T-cell (primary cell): ENCODE data around the gene POMGNT2. TPM values are rescaled to one million over a fixed set of nuclear protein-coding genes. Genes with fewer than 3 reads are reported as not detected.

Experiments
- ATAC-seq, 4 experiments: fragments of 200-7000 bp in 3 of 4; fragments of 150-1000 bp in 1 of 4; cut with Tn5 transposase; replicated peaks in 1 of 4; 1 replicate in 3 of 4; 2 replicates in 1 of 4; pipeline ENCODE4 v1.10.0; 2021; ENCODE audit warnings: moderate library complexity in 3 of 4, mild to moderate bottlenecking in 2 of 4, moderate number of reproducible peaks in 1 of 4
- CTCF ChIA-PET, 2 donors: fragments of 300-600 bp; sonication (Branson Sonifier 250); formaldehyde crosslinking; loops; one replicate each; lab custom pipeline; 2022; ENCODE audit warnings: antibody characterized with exemption in 2 of 2; lab: Charles Lee
- POLR2A ChIA-PET, 2 donors: fragments of 300-600 bp; sonication (Branson Sonifier 250); formaldehyde crosslinking; loops; one replicate each; lab custom pipeline; 2022; ENCODE audit warnings: antibody characterized with exemption in 2 of 2; lab: Charles Lee
- DNase-seq, 35 experiments: peaks; one replicate each; pipeline versions ENCODE4 v3.0.0 to v3.0.0-alpha.2; 2013 to 2023
- H3K27ac ChIP-seq: one replicate; pipeline ENCODE4 v1.5.1; 2013; ENCODE audit warnings: low read length
- H3K27me3 ChIP-seq, 2 experiments: replicated peaks in 1 of 2; 1 replicate in 1 of 2; 2 replicates in 1 of 2; pipeline versions ENCODE4 v1.6.1 to v1.7.0; 2013; ENCODE audit warnings: low read length in 1 of 2, mixed read lengths in 1 of 2; ENCODE audit not compliant: control insufficient read depth in 2 of 2, insufficient read depth in 2 of 2; ENCODE audit errors: extremely low read depth in 1 of 2
- H3K36me3 ChIP-seq, 2 donors: 1 replicate in 1 of 2; 2 replicates in 1 of 2; pipeline versions ENCODE4 v1.6.1 to v1.7.0; 2013; ENCODE audit warnings: low read length in 1 of 2; ENCODE audit not compliant: control insufficient read depth in 2 of 2, insufficient read depth in 1 of 2; ENCODE audit errors: extremely low read depth in 1 of 2
- H3K4me1 ChIP-seq, 2 experiments: 1 replicate in 1 of 2; 2 replicates in 1 of 2; pipeline versions ENCODE4 v1.6.1 to v1.7.0; 2013; ENCODE audit warnings: low read length in 2 of 2, mixed read lengths in 1 of 2; ENCODE audit not compliant: insufficient read depth in 2 of 2, control insufficient read depth in 1 of 2; ENCODE audit errors: extremely low read depth in 1 of 2
- H3K4me3 ChIP-seq, 2 donors: 1 replicate in 1 of 2; 2 replicates in 1 of 2; pipeline versions ENCODE4 v1.5.1 to v1.7.0; 2013; ENCODE audit warnings: mild to moderate bottlenecking in 2 of 2, low read length in 1 of 2, moderate library complexity in 1 of 2; ENCODE audit not compliant: control insufficient read depth in 1 of 2; ENCODE audit errors: extremely low read depth in 1 of 2
- H3K9me3 ChIP-seq: 2 replicates; pipeline ENCODE4 v1.7.0; 2013
- H3K27ac Mint-ChIP-seq, 2 donors: one replicate each; pipeline ENCODE4 v1.8.0; 2020 to 2021; ENCODE audit warnings: mild to moderate bottlenecking in 2 of 2, mixed read lengths in 2 of 2
- H3K27me3 Mint-ChIP-seq, 2 donors: one replicate each; pipeline ENCODE4 v1.8.0; 2021 to 2022; ENCODE audit warnings: mixed read lengths in 2 of 2
- H3K36me3 Mint-ChIP-seq: one replicate; pipeline ENCODE4 v1.8.0; 2021; ENCODE audit warnings: mixed read lengths
- H3K4me1 Mint-ChIP-seq, 3 donors: one replicate each; pipeline ENCODE4 v1.8.0; 2020 to 2022; ENCODE audit warnings: mixed read lengths in 3 of 3, mild to moderate bottlenecking in 1 of 3
- H3K4me3 Mint-ChIP-seq, 3 donors: one replicate each; pipeline ENCODE4 v1.8.0; 2020 to 2022; ENCODE audit warnings: mild to moderate bottlenecking in 3 of 3, mixed read lengths in 3 of 3, moderate library complexity in 3 of 3
- H3K9me3 Mint-ChIP-seq, 3 donors: one replicate each; pipeline ENCODE4 v1.8.0; 2020 to 2022; ENCODE audit warnings: mixed read lengths in 3 of 3
- WGBS: methylation state at CpG from one replicate; pipeline ENCODE4 v1.1.5; 2013; ENCODE audit warnings: missing lambda C conversion rate; ENCODE audit not compliant: insufficient coverage; 5-methylcytosine and 5-hydroxymethylcytosine counted together
- total RNA-seq, 35 experiments: library from RNA in 6 of 35; stranded (reverse) in 6 of 35; fragments of 120-200 nt in 1 of 35; gene quantifications; one replicate each; pipeline versions ENCODE4 v1.2.1 to v1.2.4 and lab custom pipeline; 2013 to 2026

The POMGNT2 gene
- total RNA-seq, 5 donors from 2014 or later (not counting 1 experiment from before 2014, with no cell fraction given), result 4.6 to 6.3 (median 5.6) TPM

DNA sequence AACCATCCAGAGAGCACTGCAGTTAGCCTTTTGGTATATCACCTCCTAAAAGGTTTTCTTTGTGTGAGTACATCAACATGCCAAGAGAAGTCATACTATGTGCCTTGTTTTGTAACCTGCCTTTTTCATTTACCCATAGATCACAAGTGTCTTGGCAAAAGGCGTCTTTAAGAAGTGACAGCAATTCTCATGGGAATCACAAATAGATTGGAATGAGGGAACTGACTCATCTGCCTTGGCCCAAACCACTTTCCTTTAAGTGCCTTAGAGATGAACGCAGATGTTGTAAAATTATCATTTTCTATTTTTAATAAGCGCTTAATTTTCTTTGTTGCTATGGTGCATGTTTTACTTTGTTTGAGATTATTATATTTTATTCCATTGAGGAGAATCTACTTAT is 20.7 kb upstream of the POMGNT2 start:
- no peak for DNase-seq
- Mint-ChIP-seq H3K4me3 (no peak overlapping the region), H3K27me3 (peaks cover 4 to 6% of the 10 kb centered on the region in 2 donors), H3K27ac (no peak overlapping the region), H3K36me3 (peaks cover 4% of the 10 kb centered on the region), H3K9me3 (peaks cover 0 to 21% (median 9%) of the 10 kb centered on the region in 3 donors), H3K4me1 (no peaks in the 10 kb centered on the region)
- POLR2A ChIA-PET, result no interaction called here
- no CpG with 5 or more reads among the region's 3 CpGs for WGBS
- Histone ChIP-seq H3K27ac (no peak overlapping the region), H3K4me3 (no peak overlapping the region), H3K27me3 (peaks cover 0 to 3% of the 10 kb centered on the region in 2 experiments), H3K9me3 (no peaks in the 10 kb centered on the region), H3K4me1 (no peaks in the 10 kb centered on the region), H3K36me3 (no peaks in the 10 kb centered on the region)
- no peak for ATAC-seq
- CTCF ChIA-PET, result no interaction called here

DNA sequence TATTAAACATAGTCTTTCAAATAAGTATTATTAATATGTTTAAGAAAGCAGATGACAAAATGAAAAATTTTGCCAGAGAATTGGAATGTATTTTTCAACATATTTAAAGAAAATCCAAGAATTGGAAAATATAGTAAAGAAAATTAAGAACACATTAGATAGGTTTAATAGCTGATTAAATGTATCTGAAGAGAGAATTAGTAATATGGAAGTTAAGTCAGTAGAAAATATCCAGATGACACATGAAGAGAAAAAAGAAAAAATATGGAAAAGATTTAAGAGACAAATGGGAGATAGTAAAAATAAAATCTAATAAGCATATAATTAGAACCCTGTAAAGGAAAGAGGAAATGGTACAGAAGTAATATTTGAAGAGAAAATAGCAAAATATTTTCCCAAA is 18.0 kb upstream of the POMGNT2 start:
- Histone ChIP-seq H3K4me3 (no peak overlapping the region), H3K36me3 (no peaks in the 10 kb centered on the region), H3K4me1 (no peaks in the 10 kb centered on the region), H3K27ac (no peak overlapping the region), H3K27me3 (no peaks in the 10 kb centered on the region), H3K9me3 (no peaks in the 10 kb centered on the region)
- H3K4me1 Mint-ChIP-seq, result peaks cover 0 to 8% (median 0%) of the 10 kb centered on the region in 3 donors
- H3K4me3 Mint-ChIP-seq, result no peak overlapping the region
- peaks cover 12 to 14% of the 10 kb centered on the region in 2 donors for H3K27me3 Mint-ChIP-seq
- DNase-seq (no peak), ATAC-seq (no peak)
- H3K36me3 Mint-ChIP-seq, result peaks cover 4% of the 10 kb centered on the region
- POLR2A ChIA-PET, result no interaction called here
- H3K27ac Mint-ChIP-seq, result no peak overlapping the region
- H3K9me3 Mint-ChIP-seq, result peaks cover 0 to 21% (median 9%) of the 10 kb centered on the region in 3 donors
- CTCF ChIA-PET, result no interaction called here

DNA sequence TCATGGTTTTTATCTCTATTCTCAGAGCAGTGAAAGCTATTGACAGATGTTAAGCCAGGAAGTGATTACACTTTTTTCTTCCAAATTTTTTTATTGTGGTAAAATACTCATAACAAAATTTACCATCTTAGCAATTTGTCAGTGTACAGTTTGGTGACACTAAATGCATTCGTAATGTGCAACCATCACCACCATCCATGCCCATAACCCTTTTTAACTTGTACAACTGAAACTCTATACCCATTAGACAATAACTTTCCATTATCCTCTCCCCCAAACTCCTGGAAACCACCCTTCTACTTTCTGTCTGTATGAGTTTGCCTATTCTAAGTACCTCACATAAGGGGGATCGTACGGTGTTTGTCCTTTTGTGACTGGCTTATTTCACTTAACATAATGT is 15.1 kb upstream of the POMGNT2 start:
- no peaks in the 10 kb centered on the region for H3K27me3 ChIP-seq
- Mint-ChIP-seq H3K9me3 (peaks cover 0 to 21% (median 9%) of the 10 kb centered on the region in 3 donors), H3K27me3 (peaks cover 18% of the 10 kb centered on the region in 2 donors), H3K36me3 (peaks cover 4% of the 10 kb centered on the region), H3K4me1 (peaks cover 0 to 8% (median 0%) of the 10 kb centered on the region in 3 donors), H3K4me3 (no peak overlapping the region), H3K27ac (no peak overlapping the region)
- ChIA-PET CTCF (no interaction called here), POLR2A (interaction anchor here in 1 of 2 donors (0.6 kb wide), 1 partner anchor 216 kb away, joined by 12 read pairs; no protein-coding TSS in a partner anchor)
- ATAC-seq (no peak), DNase-seq (no peak)
- 67% methylated on average over 1 of the region's 3 CpGs for WGBS
- no peak overlapping the region for H3K4me3 ChIP-seq
- H3K4me1 ChIP-seq, result no peaks in the 10 kb centered on the region
- no peak overlapping the region for H3K27ac ChIP-seq
- no peaks in the 10 kb centered on the region for H3K36me3 ChIP-seq
- H3K9me3 ChIP-seq, result no peaks in the 10 kb centered on the region

DNA sequence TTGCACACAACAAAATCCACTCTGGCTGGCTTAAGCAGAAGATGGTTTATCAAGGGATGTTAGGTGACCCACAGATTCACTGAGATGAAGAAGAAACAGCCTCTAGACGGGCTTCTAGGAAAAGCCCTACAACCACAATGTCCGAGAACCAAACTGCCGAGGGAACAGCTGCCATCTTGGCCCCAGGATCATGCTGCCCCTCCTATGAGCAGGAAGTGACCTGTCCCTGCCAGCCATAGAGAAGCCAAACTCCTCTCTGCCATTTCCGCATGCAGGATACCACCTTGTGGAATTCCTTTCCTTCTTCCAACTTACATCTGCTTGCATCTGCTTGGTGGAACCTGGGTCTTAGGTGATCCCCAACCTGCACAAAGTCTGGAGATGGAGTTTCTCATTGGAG is 11.4 kb upstream of the POMGNT2 start:
- ChIA-PET POLR2A (no interaction called here), CTCF (no interaction called here)
- Mint-ChIP-seq H3K27me3 (peaks cover 15 to 23% of the 10 kb centered on the region in 2 donors), H3K4me1 (peaks cover 0 to 8% (median 0%) of the 10 kb centered on the region in 3 donors), H3K27ac (no peak overlapping the region), H3K9me3 (no peaks in the 10 kb centered on the region), H3K36me3 (no peaks in the 10 kb centered on the region), H3K4me3 (no peak overlapping the region)
- 91% methylated on average over 3 of the region's 4 CpGs for WGBS
- H3K27me3 ChIP-seq, result no peaks in the 10 kb centered on the region
- DNase-seq, result no peak
- H3K4me3 ChIP-seq, result no peak overlapping the region
- no peak overlapping the region for H3K27ac ChIP-seq
- no peaks in the 10 kb centered on the region for H3K4me1 ChIP-seq
- no peaks in the 10 kb centered on the region for H3K9me3 ChIP-seq
- H3K36me3 ChIP-seq, result no peaks in the 10 kb centered on the region
- ATAC-seq, result no peak

DNA sequence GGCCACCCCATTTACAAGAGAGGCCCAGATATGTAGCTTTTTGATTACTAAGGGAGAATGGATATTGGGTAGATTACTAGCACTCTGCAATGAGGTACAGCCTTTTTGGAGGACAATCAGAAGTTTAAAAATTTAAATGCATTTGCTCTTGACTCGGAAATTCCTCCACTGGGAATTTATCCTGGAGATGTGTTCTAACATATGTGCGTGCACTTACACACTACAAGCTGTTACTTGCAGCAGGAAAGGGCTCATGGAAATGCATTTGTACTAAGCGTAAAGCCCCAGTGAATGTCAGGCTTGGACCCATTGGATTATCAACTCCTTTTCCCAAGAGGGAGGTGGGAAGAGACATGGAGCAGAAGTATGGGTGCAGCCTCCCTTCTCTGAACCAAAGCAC is 7.8 kb upstream of the POMGNT2 start:
- DNase-seq, result no peak
- POLR2A ChIA-PET, result interaction anchor here in 1 of 2 donors (0.6 kb wide), 1 partner anchor 91 kb away, joined by 4 read pairs; no protein-coding TSS in a partner anchor
- H3K9me3 Mint-ChIP-seq, result no peaks in the 10 kb centered on the region
- H3K27me3 Mint-ChIP-seq, result peaks cover 4 to 9% of the 10 kb centered on the region in 2 donors
- no peaks in the 10 kb centered on the region for H3K27me3 ChIP-seq
- H3K4me1 ChIP-seq, result no peaks in the 10 kb centered on the region
- ATAC-seq, result no peak
- H3K9me3 ChIP-seq, result no peaks in the 10 kb centered on the region
- CTCF ChIA-PET, result no interaction called here
- no CpG with 5 or more reads among the region's 3 CpGs for WGBS
- no peaks in the 10 kb centered on the region for H3K36me3 ChIP-seq
- no peak overlapping the region for H3K4me3 ChIP-seq
- H3K27ac ChIP-seq, result no peak overlapping the region
- H3K36me3 Mint-ChIP-seq, result no peaks in the 10 kb centered on the region
- H3K4me3 Mint-ChIP-seq, result no peak overlapping the region
- H3K4me1 Mint-ChIP-seq, result no peaks in the 10 kb centered on the region
- H3K27ac Mint-ChIP-seq, result no peak overlapping the region

DNA sequence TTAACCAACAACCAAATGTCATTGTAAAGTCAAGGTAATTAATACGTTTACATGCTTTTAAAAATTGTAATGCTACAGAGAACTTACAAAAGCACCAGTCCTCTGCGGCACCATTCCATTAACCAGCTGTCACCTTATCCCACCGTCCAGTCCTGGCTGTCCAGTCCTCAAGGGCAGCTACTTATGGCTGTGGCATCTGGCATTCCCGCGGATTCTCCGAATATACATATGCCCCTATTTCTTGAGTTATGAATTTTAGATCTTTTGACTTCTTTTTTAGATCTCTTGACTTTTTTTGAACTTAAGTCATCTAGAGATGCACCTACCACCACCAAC is 382 bp upstream of the POMGNT2 start:
- WGBS, result no CpG with 5 or more reads among the region's 6 CpGs
- Histone ChIP-seq H3K4me3 (peak overlapping the region; percentile 12 to 52), H3K27me3 (peaks cover 0 to 4% of the 10 kb centered on the region in 2 experiments), H3K9me3 (no peaks in the 10 kb centered on the region), H3K36me3 (no peaks in the 10 kb centered on the region), H3K4me1 (peaks cover 6 to 20% of the 10 kb centered on the region in 2 experiments), H3K27ac (no peak overlapping the region)
- Mint-ChIP-seq H3K36me3 (no peaks in the 10 kb centered on the region), H3K27ac (peak overlapping the region in 1 of 2 donors; percentile 73), H3K4me3 (peak overlapping the region; percentile 74 to 78 (median 78)), H3K27me3 (peaks cover 0 to 1% of the 10 kb centered on the region in 2 donors), H3K4me1 (peaks cover 21 to 22% (median 22%) of the 10 kb centered on the region in 3 donors), H3K9me3 (no peaks in the 10 kb centered on the region)
- DNase-seq (no peak), ATAC-seq (peak in 2 of 4 experiments; percentile 1 to 5)
- CTCF ChIA-PET, result no interaction called here
- POLR2A ChIA-PET, result no interaction called here
